Amniotic stem cell (primary cell): ENCODE results near the gene SPINK6.

Experiments
- DNase-seq: peaks from one replicate; lab custom pipeline; 2025; lab: John Stamatoyannopoulos, UW

The SPINK6 gene, protein sequence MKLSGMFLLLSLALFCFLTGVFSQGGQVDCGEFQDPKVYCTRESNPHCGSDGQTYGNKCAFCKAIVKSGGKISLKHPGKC

DNA sequence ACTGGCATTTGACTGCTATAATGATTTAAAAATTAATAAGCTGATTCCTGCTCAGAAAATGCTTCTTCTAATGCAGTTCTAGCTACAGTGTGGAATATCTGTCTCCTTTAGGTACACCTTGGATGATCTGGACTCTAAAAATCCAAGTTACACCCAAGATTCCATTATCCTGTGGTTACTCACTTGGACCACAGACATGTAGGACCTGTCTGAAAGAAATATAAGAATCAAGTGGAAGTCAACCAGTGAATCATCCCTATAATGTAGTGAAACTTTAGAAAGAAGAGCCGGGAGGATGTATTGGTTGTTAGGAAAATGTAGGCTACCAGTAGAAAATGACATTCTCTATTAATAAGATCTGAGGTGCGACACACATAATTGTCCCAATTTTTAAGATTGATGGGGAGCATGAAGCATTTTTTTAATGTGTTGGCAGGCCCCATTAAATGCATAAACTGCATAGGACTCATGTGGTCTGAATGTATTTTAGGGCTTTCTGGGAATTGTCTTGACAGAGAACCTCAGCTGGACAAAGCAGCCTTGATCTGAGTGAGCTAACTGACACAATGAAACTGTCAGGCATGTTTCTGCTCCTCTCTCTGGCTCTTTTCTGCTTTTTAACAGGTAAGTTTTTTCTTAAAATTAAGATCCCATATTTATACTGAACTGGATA is at the start of gene SPINK6:
TSS of gene SPINK6 (plus strand) at position 512 of the 673 bp plus-strand sequence. CDS start at position 567, 55 bp downstream.
- no peak for DNase-seq

DNA sequence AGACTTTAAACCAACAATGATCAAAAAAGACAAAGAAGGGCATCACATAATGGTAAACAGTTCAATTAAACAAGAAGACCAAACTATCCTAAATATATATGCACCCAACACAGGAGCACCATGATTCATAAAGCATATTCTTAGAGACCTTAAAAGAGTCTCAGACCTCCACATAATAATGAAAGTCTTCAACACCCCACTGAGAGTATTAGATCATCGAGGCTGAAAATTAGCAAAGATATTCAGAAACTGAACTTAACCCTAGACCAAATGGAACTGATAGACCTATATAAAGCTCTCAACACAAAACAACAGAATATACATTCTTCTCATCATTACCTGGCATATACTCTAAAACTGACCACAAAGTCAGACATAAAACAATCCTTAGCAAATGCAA is 46.2 kb upstream of the SPINK6 start:
- DNase-seq, result no peak

DNA sequence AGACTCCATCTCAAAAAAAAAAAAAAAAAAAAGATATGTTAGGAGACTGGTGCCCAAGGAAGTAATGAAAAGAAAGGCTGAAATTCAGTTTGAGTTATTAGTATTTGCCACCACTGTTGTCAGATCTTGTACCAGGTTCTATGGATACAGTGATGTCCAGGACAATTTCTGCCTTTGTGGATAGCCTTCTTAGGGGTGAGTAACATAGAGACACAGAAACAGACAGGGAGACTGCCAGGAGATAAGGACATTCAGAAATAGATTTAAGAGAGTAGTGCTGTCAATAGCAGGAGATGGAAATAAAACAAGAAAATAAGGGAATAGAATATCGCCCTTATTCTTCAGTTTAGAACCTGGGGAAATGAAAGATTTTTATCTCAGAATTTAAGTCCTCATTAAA is 40.8 kb upstream of the SPINK6 start:
- DNase-seq, result no peak

DNA sequence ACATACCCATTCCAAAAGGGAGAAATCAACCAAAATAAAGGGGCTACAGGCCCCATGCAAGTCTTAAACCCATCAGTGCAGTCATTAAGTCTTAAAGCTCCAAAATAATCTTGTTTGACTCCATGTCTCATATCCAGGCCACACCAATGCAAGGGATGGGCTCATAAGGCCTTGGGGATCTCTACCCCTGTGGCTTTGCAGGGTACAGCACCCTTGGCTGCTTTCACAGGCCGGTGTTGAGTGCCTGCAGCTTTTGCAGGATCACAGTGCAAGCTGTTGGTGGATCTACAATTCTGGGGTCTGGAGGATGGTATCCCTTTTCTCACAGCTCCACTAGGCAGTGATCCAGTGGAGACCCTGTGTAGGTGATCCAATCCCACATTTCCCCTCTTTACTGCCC is 39.5 kb upstream of the SPINK6 start:
- no peak for DNase-seq

DNA sequence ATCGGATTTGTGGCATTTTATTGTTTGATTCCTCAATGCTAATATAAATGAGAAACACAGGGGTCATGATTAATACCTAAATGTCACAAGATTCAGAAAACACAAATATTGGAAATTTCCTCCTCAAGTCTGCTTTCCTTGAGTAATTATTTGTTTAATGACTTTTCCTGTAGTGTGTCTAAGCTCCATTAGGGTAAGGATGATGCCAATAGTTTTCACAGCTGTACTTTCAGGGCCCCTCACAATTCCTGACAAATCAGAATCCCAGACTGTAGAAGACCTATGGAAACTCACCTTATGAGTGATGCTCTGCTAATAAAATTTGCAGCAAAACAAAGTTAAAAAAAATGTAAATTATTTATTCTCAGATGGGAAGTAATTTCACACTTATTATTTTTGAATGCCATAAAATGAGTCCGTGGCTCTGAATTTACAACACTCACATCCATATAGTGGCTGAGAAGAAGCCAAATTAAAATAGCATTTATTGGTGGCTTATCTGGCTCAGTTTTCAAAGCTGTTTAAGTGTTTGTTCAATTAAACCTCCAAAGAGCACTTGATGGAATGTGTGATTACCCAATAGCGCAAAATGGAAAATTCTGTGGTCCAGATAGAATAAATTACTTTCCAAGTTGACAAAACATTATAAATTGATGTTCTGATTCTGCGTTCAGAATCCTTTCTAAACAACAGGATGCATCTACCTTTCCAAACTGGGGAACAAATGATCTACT is 36.1 kb upstream of the SPINK6 start:
- no peak for DNase-seq

DNA sequence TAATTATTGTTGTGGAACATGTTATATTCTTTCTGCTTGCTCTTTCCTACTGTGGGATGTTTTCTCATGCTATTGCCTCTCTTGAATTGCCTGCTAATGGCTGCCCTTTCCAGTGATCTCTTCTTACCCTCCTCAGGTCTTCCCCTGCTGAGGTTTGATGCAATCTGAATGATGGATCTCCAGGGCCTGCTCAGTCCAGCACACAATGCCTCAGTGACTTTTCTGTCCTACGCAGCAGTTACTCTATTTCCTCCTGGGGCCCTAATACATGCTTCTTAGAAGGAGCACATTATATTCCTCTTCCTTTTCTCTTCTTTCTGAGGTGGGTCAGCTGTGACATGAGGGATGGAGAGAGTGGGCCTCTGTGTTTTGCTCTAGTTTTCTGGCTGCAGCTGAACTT is 34.6 kb upstream of the SPINK6 start, which contains the start of gene SPINK14:
TSS of gene SPINK14 (plus strand) at position 301 of the 400 bp plus-strand sequence. CDS start 1,187 bp downstream, outside the sequence.
- DNase-seq, result no peak

DNA sequence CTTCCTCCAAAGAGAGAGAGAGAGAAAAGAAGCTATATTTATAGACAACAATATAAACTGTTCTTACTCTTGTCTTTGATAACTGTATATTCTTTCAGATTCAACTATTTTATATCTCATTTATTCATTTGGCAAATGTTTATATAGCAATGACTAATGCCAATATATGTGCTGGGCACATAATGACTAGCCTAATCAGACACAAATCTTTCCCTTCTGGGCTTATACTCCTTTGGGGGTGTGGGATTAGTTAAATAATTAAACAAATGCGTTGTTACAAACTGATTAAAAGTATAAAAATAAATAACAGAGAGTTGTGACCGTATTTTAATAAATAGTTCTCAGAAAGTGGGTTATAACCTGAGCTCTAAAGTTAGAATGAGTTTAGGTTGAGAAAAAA is 30.5 kb upstream of the SPINK6 start:
- DNase-seq, result no peak

DNA sequence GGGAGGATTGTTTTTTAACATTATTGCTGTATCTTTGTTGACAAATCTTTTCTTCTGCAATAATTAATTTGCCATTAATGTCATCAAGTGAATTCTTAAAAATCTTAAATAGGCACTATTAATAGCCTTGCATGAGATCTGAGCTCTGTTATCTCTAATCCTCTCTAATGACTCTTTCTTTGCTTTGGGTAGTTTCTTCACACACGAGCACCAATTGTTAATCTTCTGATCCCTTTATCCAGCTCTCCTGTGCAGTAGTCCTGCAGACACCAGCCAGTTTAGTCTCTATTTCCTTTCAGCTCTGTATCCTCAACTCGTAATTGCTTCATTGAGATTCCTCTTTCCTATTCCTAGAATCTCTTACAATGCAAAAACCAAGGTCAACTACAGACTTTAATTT is 26.4 kb upstream of the SPINK6 start:
- no peak for DNase-seq

DNA sequence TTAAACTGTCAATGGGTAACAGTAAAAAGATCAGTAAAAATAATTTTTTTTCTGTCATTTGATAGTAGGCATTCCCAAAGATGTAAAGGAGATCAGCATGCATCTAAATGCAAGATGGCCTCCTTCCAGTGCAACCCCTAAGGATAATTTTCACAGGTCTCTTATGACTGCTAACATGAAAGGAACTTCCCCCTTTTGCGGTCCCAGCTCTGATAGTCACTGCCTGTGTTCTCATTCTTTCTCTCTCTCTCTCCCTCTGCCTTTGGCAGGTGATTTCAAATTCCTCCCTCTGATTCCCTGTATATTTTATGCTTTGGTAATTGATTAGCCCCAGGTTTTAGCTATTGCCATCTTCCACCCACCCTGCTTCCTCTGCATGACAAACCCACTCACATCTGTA is 25.6 kb upstream of the SPINK6 start:
- no peak for DNase-seq

DNA sequence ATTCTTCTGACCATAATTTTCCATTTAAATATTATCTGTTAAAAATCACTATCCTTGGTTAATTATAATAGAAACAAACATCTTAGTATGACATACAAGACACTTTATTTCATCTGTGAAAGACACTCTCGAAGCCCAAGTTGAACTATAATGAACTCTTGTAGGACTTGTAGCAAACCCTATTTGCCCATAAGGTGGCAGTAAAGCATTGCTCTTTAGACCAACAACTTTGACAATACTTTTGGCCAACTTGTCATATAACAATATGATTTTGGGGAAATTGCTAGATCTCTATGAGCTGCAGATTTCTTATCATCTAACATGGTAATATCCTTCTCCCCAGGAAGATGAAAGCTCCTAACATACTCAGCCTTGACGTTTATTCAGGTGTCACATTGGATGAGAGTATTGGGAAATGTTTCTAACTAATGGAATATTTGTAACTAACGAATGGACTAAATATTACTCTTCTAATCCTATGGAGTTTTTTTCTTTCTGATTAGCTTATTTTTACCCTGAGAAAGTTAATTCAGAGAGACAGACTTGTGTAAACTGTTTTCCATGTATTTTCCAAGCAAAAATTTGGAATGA is 23.5 kb upstream of the SPINK6 start:
- DNase-seq, result peak; percentile 29

DNA sequence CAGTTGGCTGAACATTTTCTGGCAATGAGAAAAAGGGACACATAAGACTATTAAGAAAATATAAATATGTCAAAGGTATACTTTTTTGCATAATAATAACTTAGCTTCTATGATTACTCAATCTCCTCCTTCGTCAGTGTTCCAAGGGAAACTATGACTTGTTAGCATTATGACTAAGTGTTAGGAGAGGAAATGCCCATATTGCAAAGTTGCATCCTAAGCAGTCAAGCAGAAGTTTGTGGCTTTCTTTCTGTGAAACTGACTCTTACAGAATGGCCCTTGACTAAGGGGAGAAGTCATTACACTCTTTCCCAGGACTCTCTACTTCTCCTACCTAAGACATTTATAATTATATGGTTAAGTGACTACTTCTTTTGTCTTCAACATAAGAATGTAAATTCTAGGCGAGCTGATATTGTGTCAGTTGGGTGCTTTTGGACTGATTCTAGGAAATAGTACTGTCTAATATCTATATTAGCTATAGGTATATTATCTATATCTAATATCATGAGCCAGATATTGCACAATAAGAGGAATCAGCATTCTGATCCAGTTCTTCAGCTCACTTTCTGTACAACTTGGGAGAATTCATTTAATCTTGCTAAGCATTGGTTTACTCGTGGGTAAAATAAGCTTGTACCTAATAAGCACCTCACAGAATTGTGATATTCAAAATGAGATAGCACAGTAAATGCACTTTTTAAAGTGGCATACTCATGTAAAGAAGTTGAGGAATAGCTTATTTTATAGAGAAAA is 16.4 kb upstream of the SPINK6 start:
- no peak for DNase-seq

DNA sequence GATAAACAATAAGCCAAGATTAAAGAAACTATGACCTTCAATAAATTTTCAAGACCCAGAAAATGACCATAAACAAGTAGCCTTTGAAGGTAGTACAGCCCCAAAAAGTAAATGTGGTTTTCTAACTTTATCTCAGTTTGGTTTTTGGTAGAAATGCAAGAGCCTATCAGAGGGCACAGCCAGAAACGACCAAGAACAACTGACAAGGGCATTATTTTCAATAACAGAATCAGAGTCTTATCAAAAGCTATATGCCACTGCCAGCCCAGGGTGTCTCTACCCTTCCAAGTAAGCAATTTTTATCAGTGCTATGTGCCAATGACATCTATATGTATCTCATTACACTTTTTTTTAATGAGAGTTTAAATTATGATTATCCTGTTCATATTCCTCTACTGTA is 11.8 kb upstream of the SPINK6 start:
- DNase-seq, result no peak

DNA sequence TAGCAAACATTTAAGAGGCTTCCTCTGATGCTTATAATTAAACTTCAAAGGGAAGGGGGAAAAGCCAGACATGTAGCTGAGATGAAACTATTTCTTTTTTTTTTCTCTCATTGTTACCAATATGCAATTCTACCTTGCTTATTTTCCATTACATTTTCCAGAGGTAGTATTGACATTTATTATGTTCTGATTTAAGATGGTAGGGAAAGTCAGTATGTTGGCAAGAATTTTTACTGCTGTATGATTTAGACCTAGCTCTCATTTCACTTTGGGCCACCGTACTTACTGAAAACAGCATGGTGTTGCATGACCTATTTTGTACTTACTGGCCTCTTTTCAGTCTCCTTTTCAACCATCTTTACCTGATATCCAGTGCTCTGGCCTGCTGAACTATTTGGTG is 9.6 kb upstream of the SPINK6 start:
- DNase-seq, result no peak

DNA sequence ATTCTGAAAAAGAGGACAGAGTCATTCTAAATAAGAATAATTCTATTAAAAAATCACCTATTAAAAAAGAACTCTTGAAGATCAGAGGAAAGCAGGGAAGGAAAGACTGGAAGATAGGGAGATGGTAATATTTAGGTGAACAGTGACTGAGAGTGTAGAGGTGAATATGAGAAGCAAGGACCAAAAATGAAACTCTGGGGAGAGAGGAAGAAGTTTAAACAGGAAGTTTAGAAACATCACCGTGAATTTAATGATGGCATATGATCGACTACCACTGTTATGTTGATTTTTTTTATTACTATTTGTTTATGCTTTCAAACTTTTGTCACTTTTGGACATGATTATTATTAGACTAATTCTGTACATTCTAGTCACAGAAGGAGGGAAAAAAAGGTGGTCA is 1.7 kb upstream of the SPINK6 start:
- DNase-seq, result no peak

DNA sequence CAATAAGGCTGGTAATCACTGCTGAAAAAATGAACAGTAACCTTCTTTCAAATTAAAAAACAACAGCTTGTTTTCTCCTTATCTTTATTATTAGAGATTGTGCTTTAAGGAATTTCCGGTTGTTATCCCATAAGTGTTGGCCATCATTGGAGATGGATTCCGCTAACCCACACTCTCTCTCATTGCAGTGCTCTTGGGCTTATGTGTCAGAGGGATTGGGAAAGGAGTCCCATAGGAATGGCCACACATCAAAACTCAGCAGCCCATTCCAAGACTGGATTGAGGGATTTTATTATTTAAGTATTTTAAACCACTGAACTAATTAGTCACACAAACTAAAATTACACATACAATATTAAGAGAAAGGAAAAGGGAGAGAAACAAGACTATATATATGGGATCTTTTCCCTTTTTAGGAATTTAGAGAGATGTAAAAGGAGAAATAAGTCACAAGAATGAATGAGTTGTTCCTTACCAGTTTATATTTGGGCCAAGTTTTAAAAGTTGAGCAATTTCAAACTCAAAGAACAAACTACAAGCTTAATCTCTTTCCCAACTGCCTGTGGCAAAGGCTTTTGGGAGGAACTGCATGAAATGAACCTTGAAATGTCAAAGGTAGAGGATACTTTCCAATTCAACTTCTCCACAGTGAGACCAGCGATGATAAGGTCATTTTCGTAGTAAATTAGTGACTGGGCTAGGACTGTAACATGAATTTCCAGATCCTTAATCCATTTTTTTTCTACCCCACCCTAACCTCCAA is 2.4 kb downstream of the SPINK6 start:
- no peak for DNase-seq

DNA sequence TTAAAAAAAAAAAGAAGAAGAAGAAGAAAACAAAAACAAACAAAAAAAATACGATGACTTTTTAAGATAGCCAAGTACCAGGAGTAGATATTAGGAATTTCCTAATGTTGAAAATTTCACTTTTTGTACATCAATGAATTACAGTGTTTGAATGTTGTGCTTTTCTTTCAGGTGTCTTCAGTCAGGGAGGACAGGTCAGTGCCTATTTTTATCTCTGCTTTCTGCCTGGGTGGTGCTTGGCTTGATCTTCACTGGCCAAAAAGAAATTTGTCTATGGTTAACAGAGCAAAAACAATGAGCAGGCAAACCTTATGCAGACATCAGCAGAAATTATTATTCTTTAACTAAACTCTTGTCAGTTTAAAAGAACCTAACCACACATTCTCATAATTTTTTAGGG is 3.0 kb downstream of the SPINK6 start:
- DNase-seq, result no peak

DNA sequence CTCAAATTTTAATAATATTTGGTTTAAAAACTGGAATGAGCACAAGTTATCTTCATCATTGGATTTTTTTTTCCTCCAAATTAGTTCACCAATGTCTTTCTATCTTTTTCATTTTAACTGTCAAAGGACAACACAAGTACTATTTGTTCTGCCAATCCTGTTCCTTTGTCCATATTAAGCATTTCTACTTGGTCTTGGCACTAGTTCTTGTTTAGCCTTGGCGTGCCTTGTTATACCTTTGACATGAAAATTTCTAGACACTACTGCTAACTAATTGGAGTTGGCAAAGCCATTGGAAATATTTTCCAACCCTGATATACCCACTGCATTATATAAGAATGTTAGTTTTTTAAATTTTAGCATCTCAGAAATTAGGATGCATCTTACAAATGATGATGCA is 3.8 kb downstream of the SPINK6 start:
- DNase-seq, result no peak

DNA sequence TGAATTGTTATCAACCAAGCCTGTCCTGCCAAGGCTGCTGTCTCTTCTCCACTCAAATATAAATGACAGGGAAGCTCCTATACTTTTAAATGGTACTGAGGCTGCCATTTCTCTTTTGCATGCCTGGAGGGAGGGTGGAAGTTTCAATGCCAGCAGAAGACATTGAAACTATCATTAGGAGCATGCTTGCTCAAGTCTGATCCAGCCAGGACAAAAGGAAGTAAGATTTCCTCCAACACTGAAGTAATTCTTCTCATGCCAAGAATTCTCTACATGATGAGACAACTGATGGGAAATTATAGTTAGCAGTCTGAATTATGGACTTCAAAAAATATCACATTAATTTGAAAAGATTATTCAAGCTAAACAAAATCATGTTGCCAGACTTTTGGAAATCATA is 5.4 kb downstream of the SPINK6 start:
- no peak for DNase-seq

DNA sequence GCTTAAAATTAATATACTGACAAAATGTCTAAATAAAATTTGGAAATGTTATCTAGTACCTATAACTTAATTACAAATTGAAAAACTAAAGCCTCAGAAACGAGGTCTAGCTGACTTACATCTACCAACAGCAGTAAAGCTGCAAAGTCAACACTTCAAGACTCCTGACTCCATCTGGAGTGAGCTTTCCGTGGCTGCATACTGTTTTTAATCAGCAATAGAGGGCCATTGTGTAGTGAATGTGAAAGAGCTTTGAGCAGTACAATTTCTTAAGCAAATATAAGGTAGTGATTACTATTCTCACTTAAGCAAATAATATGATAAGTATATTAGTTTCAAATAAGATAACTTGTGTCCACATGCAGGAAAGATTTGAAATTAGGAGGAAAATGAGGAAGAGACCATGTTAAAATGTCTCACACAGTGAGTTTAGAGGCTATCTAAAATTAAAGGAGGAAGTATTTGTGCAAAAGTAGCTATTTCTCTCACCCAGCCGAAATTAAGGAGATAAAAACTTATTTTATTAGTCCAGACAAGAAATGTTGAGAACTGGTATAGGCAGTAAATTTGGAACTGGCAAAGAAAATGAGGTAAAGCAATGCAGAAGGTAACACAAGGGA is 6.4 kb downstream of the SPINK6 start:
- no peak for DNase-seq

DNA sequence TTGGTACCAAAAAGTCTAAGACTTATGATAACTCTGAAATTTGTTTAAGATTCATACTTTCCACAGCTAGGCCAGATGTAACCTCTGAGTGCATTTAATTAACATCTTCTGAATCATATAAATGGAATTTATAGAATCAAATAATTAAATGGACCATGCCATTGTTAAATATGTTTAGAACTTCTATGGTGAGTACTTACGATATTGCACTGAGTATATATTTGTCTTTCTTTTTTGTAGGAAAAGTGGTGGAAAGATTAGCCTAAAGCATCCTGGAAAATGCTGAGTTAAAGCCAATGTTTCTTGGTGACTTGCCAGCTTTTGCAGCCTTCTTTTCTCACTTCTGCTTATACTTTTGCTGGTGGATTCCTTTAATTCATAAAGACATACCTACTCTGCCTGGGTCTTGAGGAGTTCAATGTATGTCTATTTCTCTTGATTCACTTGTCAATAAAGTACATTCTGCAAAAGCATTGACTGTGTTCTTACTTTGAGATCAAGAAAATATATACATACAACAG is 11.9 kb downstream of the SPINK6 start:
- no peak for DNase-seq

DNA sequence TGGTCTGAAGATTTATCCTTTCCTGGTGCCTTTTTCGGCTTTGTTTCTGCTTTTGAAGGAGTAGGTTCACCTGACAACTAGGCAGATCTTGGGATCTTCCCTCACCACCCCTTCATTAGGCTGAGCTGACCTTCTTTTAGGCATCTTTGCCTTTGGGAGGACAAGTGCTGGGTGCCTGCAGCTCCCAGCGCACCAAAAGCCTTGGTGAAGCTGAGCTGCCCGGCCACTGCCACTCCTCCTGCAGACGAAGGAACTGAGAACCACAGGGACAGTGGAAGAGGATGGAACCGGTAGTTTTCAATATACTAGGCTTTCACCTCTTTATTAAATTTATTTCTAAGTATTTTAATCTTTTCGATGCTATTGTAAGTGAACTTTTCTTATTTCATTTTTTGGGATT is 18.7 kb downstream of the SPINK6 start:
- no peak for DNase-seq
